K562 (cell line): ENCODE measurements around the gene NPB. TPM values are rescaled to one million over a fixed set of nuclear protein-coding genes. Genes with fewer than 3 reads are reported as not detected.

ENCODE experiments used
- ARNT ChIP-seq, 2 experiments: fragments of 450-650 bp; IDR thresholded peaks; 2 replicates each; pipeline ENCODE4 v1.6.1; 2016; ENCODE audit warnings: mild to moderate bottlenecking in 1 of 2
- C11orf30 ChIP-seq: fragments of 450-650 bp; IDR thresholded peaks from 2 replicates; pipeline ENCODE4 v1.6.1; 2016; ENCODE audit warnings: low read depth, mild to moderate bottlenecking
- CBFA2T3 ChIP-seq: fragments of 450-650 bp; IDR thresholded peaks from 2 replicates; pipeline ENCODE4 v1.6.1; 2017
- KDM2B ChIP-seq: fragments of 250-450 bp; sonication (Bioruptor Pico); IDR thresholded peaks from 2 replicates; pipeline ENCODE4 v1.8.0; 2021; ENCODE audit warnings: mild to moderate bottlenecking, moderate library complexity
- MXI1 ChIP-seq: IDR thresholded peaks from 2 replicates; pipeline ENCODE4 v1.6.1; 2011; ENCODE audit warnings: low read depth, mild to moderate bottlenecking, improper control_type of control experiment, low read length
- NFE2L1 ChIP-seq: fragments of 450-650 bp; IDR thresholded peaks from 2 replicates; pipeline ENCODE4 v1.6.1; 2016; ENCODE audit warnings: missing genetic modification characterization, low read depth, mild to moderate bottlenecking, missing compliant biosample characterization, moderate library complexity, borderline replicate concordance
- NR2C2 ChIP-seq, 2 experiments: fragments of 200-800 bp in 1 of 2; sonication (Bioruptor generic) in 1 of 2; sonication (generic) in 1 of 2; formaldehyde crosslinking in 1 of 2; IDR thresholded peaks; 2 replicates each; pipeline versions ENCODE4 v1.6.1 to v1.8.0; 2016 to 2022; ENCODE audit warnings: mild to moderate bottlenecking in 1 of 2, missing compliant biosample characterization in 1 of 2, missing genetic modification characterization in 1 of 2, missing genetic modification reagents in 1 of 2
- SAFB2 ChIP-seq: fragments of 200-400 bp; formaldehyde crosslinking; IDR thresholded peaks from 2 replicates; pipeline ENCODE4 v1.6.1; 2018; ENCODE audit warnings: borderline replicate concordance, low read length, low read depth, moderate library complexity; ENCODE audit not compliant: severe bottlenecking
- SIN3A ChIP-seq, 2 experiments: fragments of 150-350 bp in 1 of 2; IDR thresholded peaks; 2 replicates each; pipeline ENCODE4 v1.6.1; 2011 to 2016; ENCODE audit warnings: borderline replicate concordance in 2 of 2, low read depth in 2 of 2, low read length in 2 of 2, mild to moderate bottlenecking in 2 of 2, moderate library complexity in 2 of 2; ENCODE audit not compliant: control insufficient read depth in 1 of 2
- SPI1 ChIP-seq: IDR thresholded peaks from 2 replicates; pipeline ENCODE4 v1.6.1; 2011; ENCODE audit warnings: low read depth, low read length, control low read depth, borderline replicate concordance
- TCF15 ChIP-seq: fragments of 250-450 bp; sonication (Bioruptor Pico); IDR thresholded peaks from 2 replicates; pipeline ENCODE4 v1.8.0; 2022; ENCODE audit warnings: moderate library complexity, mild to moderate bottlenecking, inconsistent platforms
- TCF7 ChIP-seq: sonication (generic); IDR thresholded peaks from 2 replicates; pipeline ENCODE4 v1.6.1; 2016; ENCODE audit warnings: antibody characterized with exemption, borderline replicate concordance
- ZBTB17 ChIP-seq: fragments of 450-650 bp; formaldehyde crosslinking; IDR thresholded peaks from 2 replicates; pipeline ENCODE4 v1.4.0; 2020; ENCODE audit warnings: mild to moderate bottlenecking
- ZNF12 ChIP-seq: sonication (generic); formaldehyde crosslinking; IDR thresholded peaks from 2 replicates; pipeline ENCODE4 v1.4.0; 2020; ENCODE audit warnings: mild to moderate bottlenecking, missing genetic modification reagents
- ZNF398 ChIP-seq: fragments of 250-450 bp; sonication (Bioruptor Pico); IDR thresholded peaks from 2 replicates; pipeline ENCODE4 v1.8.0; 2021; ENCODE audit warnings: moderate library complexity, mild to moderate bottlenecking, inconsistent platforms
- ZNF512 ChIP-seq: IDR thresholded peaks from 2 replicates; pipeline ENCODE4 v1.6.1; 2016; ENCODE audit warnings: missing genetic modification characterization, missing compliant biosample characterization
- ZSCAN32 ChIP-seq: fragments of 450-650 bp; formaldehyde crosslinking; IDR thresholded peaks from 2 replicates; pipeline ENCODE4 v1.4.0; 2020; ENCODE audit warnings: mild to moderate bottlenecking, moderate library complexity
- polyA plus RNA-seq, 8 experiments: library from polyadenylated mRNA; depleted of rRNA in 4 of 8; stranded (reverse) in 5 of 8; unstranded in 3 of 8; fragments of >200 nt; fragmentation: Nextera tagmentation in 2 of 8; fragmentation: Illumina TruSeq in 1 of 8; extraction: Ambion mirVana in 2 of 8; extraction: Trizol in 1 of 8; gene quantifications; 2 replicates each; pipeline versions ENCODE4 v1.2.1 to v1.2.3, GENCODE V29; 2011 to 2014; ENCODE audit warnings: inconsistent platforms in 1 of 8, missing spikeins in 1 of 8
- total RNA-seq, 7 experiments: library from RNA; depleted of rRNA in 6 of 7; stranded (reverse); fragments of >200 nt in 6 of 7; fragmentation: Illumina TruSeq in 2 of 7; extraction: Trizol in 2 of 7; gene quantifications; 2 replicates each; pipeline versions ENCODE4 v1.2.1 to v1.2.3, GENCODE V29; 2011 to 2021; ENCODE audit warnings: low replicate concordance in 1 of 7
- TF ChIP-seq, protein P1 (sequence below): fragments of 200-400 bp; formaldehyde crosslinking; IDR thresholded peaks from 2 replicates; pipeline ENCODE4 v1.6.1; 2017; ENCODE audit warnings: mild to moderate bottlenecking, low read depth, low read length, moderate library complexity
- TF ChIP-seq, protein P2 (sequence below): sonication (generic); formaldehyde crosslinking; IDR thresholded peaks from 2 replicates; pipeline ENCODE4 v1.8.0; 2022; ENCODE audit warnings: mild to moderate bottlenecking, missing genetic modification reagents

Gene NPB
- total and polyA plus RNA-seq, 9 of the 15 experiments (the other 6 are each of a cell fraction or from before 2014, with no cell fraction given): 0.03 to 0.61 (median 0.14) TPM; not detected in 2

DNA sequence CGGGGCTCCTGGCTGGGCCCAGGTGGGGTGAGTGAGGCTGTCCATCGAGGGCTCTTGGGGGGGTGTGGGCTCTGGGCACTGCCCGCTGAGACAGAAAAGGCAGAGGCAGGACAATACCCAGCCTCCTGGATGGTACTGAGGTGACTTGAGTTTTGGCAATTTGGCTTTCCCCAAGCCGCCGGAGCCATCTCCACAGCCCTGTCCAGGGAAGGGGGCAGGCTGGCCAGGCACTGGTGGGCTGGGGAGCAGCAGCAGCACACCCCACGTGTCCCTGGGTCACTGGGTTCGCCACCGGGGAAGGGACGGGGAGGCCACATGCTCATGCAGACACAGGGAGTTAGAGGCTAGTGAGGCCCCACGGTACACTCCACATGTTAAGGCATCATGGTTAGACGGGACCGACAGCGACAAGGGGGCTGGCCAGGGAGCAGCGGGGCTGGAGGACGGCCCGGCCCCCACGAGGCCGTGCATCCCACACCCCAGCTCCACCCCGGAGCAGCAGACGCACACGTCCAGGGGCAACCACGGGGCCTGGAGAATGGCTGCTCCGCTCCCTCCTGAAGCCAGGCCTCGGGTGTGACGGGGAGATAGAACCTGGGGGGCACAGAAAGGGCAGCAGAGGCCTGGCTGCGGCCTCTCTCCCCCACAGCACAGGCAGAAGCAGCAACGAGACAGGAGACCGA is 33.9 kb upstream of the NPB start (continued):
- TF ChIP-seq ZNF512 (tag): no peak
- TF ChIP-seq CBFA2T3: peak; percentile 81
- TF ChIP-seq NFE2L1: no peak
- 0 out of 4 replicates have a peak, but pooled peaks of 1 of the 2 experiments have one; percentile 48 for TF ChIP-seq SIN3A (IDR thresholded peaks at IDR 0.05; ENCODE audit: borderline replicate concordance in 2 of 2, control insufficient read depth in 1 of 2, low read depth in 2 of 2, low read length in 2 of 2)
- TF ChIP-seq, protein P1, sequence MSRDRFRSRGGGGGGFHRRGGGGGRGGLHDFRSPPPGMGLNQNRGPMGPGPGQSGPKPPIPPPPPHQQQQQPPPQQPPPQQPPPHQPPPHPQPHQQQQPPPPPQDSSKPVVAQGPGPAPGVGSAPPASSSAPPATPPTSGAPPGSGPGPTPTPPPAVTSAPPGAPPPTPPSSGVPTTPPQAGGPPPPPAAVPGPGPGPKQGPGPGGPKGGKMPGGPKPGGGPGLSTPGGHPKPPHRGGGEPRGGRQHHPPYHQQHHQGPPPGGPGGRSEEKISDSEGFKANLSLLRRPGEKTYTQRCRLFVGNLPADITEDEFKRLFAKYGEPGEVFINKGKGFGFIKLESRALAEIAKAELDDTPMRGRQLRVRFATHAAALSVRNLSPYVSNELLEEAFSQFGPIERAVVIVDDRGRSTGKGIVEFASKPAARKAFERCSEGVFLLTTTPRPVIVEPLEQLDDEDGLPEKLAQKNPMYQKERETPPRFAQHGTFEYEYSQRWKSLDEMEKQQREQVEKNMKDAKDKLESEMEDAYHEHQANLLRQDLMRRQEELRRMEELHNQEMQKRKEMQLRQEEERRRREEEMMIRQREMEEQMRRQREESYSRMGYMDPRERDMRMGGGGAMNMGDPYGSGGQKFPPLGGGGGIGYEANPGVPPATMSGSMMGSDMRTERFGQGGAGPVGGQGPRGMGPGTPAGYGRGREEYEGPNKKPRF: no peak
- no peak for TF ChIP-seq ZNF12 (CRISPR knock-in tag)
- peak; percentile 53; the same call in 1 of the 2 replicates for TF ChIP-seq NR2C2 (CRISPR knock-in tag; IDR thresholded peaks at IDR 0.05)
- no peak; the same call in 1 of the 2 replicates for TF ChIP-seq NR2C2 (tag; IDR thresholded peaks at IDR 0.05)
- TF ChIP-seq TCF15 (CRISPR knock-in tag): no peak
- TF ChIP-seq MXI1: no peak
- no peak for TF ChIP-seq C11orf30
- TF ChIP-seq ZBTB17 (CRISPR knock-in tag): peak; percentile 80
- TF ChIP-seq ARNT (IDR thresholded peaks at IDR 0.05): no peak
- TF ChIP-seq ZSCAN32: no peak; the same call in 1 of the 2 replicates
- no peak for TF ChIP-seq TCF7
- no peak for TF ChIP-seq SAFB2
- TF ChIP-seq KDM2B (CRISPR knock-in tag): 0 out of 2 replicates have a peak, but pooled peaks have one; percentile 7
- TF ChIP-seq, protein P2, sequence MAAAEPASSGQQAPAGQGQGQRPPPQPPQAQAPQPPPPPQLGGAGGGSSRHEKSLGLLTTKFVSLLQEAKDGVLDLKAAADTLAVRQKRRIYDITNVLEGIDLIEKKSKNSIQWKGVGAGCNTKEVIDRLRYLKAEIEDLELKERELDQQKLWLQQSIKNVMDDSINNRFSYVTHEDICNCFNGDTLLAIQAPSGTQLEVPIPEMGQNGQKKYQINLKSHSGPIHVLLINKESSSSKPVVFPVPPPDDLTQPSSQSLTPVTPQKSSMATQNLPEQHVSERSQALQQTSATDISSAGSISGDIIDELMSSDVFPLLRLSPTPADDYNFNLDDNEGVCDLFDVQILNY (CRISPR knock-in tag): 0 out of 2 replicates have a peak, but pooled peaks have one; percentile 76
- TF ChIP-seq SPI1: no peak
- no peak for TF ChIP-seq ZNF398
